Hepatocyte (in vitro differentiated cells): ENCODE data around the gene NTHL1. TPM values are rescaled to one million over a fixed set of nuclear protein-coding genes. Genes with fewer than 3 reads are reported as not detected.

Experiments
- DNase-seq: peaks from one replicate; pipeline ENCODE4 v3.0.0-alpha.2; 2016; ENCODE audit warnings: low spot score
- H2AFZ ChIP-seq: fragments of 200-600 bp; sonication (generic); 2 replicates; pipeline ENCODE4 v1.6.0; 2016; ENCODE audit warnings: antibody characterized with exemption, mild to moderate bottlenecking
- H3K27ac ChIP-seq: fragments of 200-600 bp; sonication (generic); 2 replicates; pipeline ENCODE4 v1.5.1; 2016; ENCODE audit warnings: mild to moderate bottlenecking
- H3K27me3 ChIP-seq: fragments of 200-600 bp; sonication (generic); 2 replicates; pipeline ENCODE4 v1.6.1; 2016
- H3K36me3 ChIP-seq: fragments of 200-600 bp; sonication (generic); replicated peaks from 2 replicates; pipeline ENCODE4 v1.5.1; 2016; ENCODE audit warnings: low read depth; ENCODE audit not compliant: insufficient read depth
- H3K4me1 ChIP-seq: fragments of 200-600 bp; sonication (generic); 2 replicates; pipeline ENCODE4 v1.5.1; 2016; ENCODE audit warnings: mild to moderate bottlenecking, moderate library complexity; ENCODE audit not compliant: insufficient read depth
- H3K4me2 ChIP-seq: fragments of 200-600 bp; sonication (generic); 2 replicates; pipeline ENCODE4 v1.6.0; 2016
- H3K4me3 ChIP-seq: fragments of 200-600 bp; sonication (generic); 2 replicates; pipeline ENCODE4 v1.5.1; 2016; ENCODE audit warnings: mild to moderate bottlenecking
- H3K79me2 ChIP-seq: fragments of 200-600 bp; sonication (generic); 2 replicates; pipeline ENCODE4 v1.6.0; 2017; ENCODE audit warnings: mild to moderate bottlenecking
- H3K9me2 ChIP-seq: fragments of 200-600 bp; sonication (generic); replicated peaks from 2 replicates; pipeline ENCODE4 v1.6.0; 2017; ENCODE audit warnings: mild to moderate bottlenecking; ENCODE audit not compliant: insufficient read depth
- H3K9me3 ChIP-seq: fragments of 200-600 bp; sonication (generic); 2 replicates; pipeline ENCODE4 v1.5.1; 2016; ENCODE audit warnings: low read depth, mild to moderate bottlenecking
- H4K20me1 ChIP-seq: fragments of 200-600 bp; sonication (generic); 2 replicates; pipeline ENCODE4 v1.6.0; 2016; ENCODE audit warnings: mild to moderate bottlenecking; ENCODE audit not compliant: insufficient read depth, poor library complexity, severe bottlenecking
- CTCF ChIP-seq: fragments of 200-600 bp; sonication (generic); IDR thresholded peaks from 2 replicates; pipeline ENCODE4 v1.5.1; 2016; ENCODE audit warnings: antibody characterized with exemption, mild to moderate bottlenecking; ENCODE audit not compliant: poor library complexity
- EZH2 ChIP-seq: fragments of 200-600 bp; sonication (generic); IDR thresholded peaks from 2 replicates; pipeline ENCODE4 v1.6.1; 2016; ENCODE audit warnings: antibody characterized with exemption, mild to moderate bottlenecking, borderline replicate concordance
- EZH2phosphoT487 ChIP-seq: fragments of 200-600 bp; sonication (generic); IDR thresholded peaks from one replicate; pipeline ENCODE4 v1.6.1; 2018; ENCODE audit warnings: antibody characterized with exemption, mild to moderate bottlenecking, low read depth, moderate library complexity; ENCODE audit not compliant: unreplicated experiment, severe bottlenecking
- WGBS: methylation state at CpG from one replicate; pipeline ENCODE4 v1.1.6; 2016; ENCODE audit warnings: low lambda C conversion rate; ENCODE audit errors: missing lambda C conversion rate; 5-methylcytosine and 5-hydroxymethylcytosine counted together
- polyA plus RNA-seq: library from polyadenylated mRNA; unstranded; fragments of >200 nt; fragmentation: Nextera tagmentation; extraction: Ambion mirVana; gene quantifications from 2 replicates; pipeline ENCODE4 v1.2.1, GENCODE V29; 2016
- total RNA-seq: library from RNA; depleted of rRNA; stranded (reverse); fragments of >200 nt; gene quantifications from 2 replicates; pipeline ENCODE4 v1.2.3, GENCODE V29; 2014

The NTHL1 gene
- total and polyA plus RNA-seq, 2 experiments from 2014 or later, result 19.6 to 28.5 TPM

- Histone ChIP-seq H3K27me3 (no peaks in the 10 kb centered on the region), H3K4me2 (no peak overlapping the region), H4K20me1 (no peaks in the 10 kb centered on the region), H2AFZ (no peak overlapping the region), H3K4me1 (no peaks in the 10 kb centered on the region), H3K9me3 (no peaks in the 10 kb centered on the region), H3K4me3 (no peak overlapping the region), H3K9me2 (no peaks in the 10 kb centered on the region), H3K27ac (no peak overlapping the region), H3K36me3 (no peaks in the 10 kb centered on the region), H3K79me2 (no peaks in the 10 kb centered on the region)
- no peak for DNase-seq
- TF ChIP-seq EZH2phosphoT487 (no peak), EZH2 (no peak), CTCF (no peak)
- WGBS, result 98% methylated on average over 16 of the region's 16 CpGs
Measured at GRCh38 chr16:2064368-2064945, 16.8 kb upstream of the NTHL1 start.

GRCh38 chr16:2063861-2064260 is 16.2 kb upstream of the NTHL1 start:
- Histone ChIP-seq H3K4me1 (no peaks in the 10 kb centered on the region), H4K20me1 (no peaks in the 10 kb centered on the region), H3K9me3 (no peaks in the 10 kb centered on the region), H3K4me2 (no peak overlapping the region), H3K9me2 (no peaks in the 10 kb centered on the region), H3K4me3 (no peak overlapping the region), H3K79me2 (no peaks in the 10 kb centered on the region), H3K27ac (no peak overlapping the region), H3K27me3 (no peaks in the 10 kb centered on the region), H2AFZ (no peak overlapping the region), H3K36me3 (no peaks in the 10 kb centered on the region)
- no peak for TF ChIP-seq CTCF
- TF ChIP-seq EZH2, result no peak
- no peak for TF ChIP-seq EZH2phosphoT487
- DNase-seq, result no peak
- 98% methylated on average over 24 of the region's 25 CpGs for WGBS

GRCh38 chr16:2062801-2063200 is 15.2 kb upstream of the NTHL1 start:
- Histone ChIP-seq H2AFZ (no peak overlapping the region), H3K4me3 (no peak overlapping the region), H3K9me3 (no peaks in the 10 kb centered on the region), H3K9me2 (no peaks in the 10 kb centered on the region), H4K20me1 (no peaks in the 10 kb centered on the region), H3K27me3 (no peaks in the 10 kb centered on the region), H3K4me2 (no peak overlapping the region), H3K4me1 (no peaks in the 10 kb centered on the region), H3K27ac (no peak overlapping the region), H3K36me3 (no peaks in the 10 kb centered on the region), H3K79me2 (no peaks in the 10 kb centered on the region)
- no peak for DNase-seq
- 97% methylated on average over 27 of the region's 28 CpGs for WGBS
- TF ChIP-seq EZH2 (no peak), CTCF (no peak), EZH2phosphoT487 (no peak)

- Histone ChIP-seq H3K27me3 (no peaks in the 10 kb centered on the region), H3K36me3 (no peaks in the 10 kb centered on the region), H3K9me3 (no peaks in the 10 kb centered on the region), H3K4me1 (no peaks in the 10 kb centered on the region), H3K4me3 (no peak overlapping the region), H3K27ac (no peak overlapping the region), H3K9me2 (no peaks in the 10 kb centered on the region), H4K20me1 (no peaks in the 10 kb centered on the region), H2AFZ (no peak overlapping the region), H3K79me2 (no peaks in the 10 kb centered on the region), H3K4me2 (no peak overlapping the region)
- TF ChIP-seq CTCF (no peak), EZH2 (no peak)
- 97% methylated on average over 13 of the region's 13 CpGs for WGBS
- no peak for DNase-seq
Measured at GRCh38 chr16:2061526-2061925, 13.9 kb upstream of the NTHL1 start.
